SK-N-SH treated with all-trans-retinoic acid at 6 μM for 48 hours (cell line): Measurements from ENCODE around the gene EFCAB7.

Source experiments
- ARNTL ChIP-seq: fragments of 450-650 bp; formaldehyde crosslinking; IDR thresholded peaks from 2 replicates; pipeline ENCODE4 v1.5.0; 2020; ENCODE audit warnings: low read depth, mild to moderate bottlenecking, moderate library complexity, borderline replicate concordance
- CSDC2 ChIP-seq: fragments of 250-450 bp; sonication (Bioruptor Pico); IDR thresholded peaks from 2 replicates; pipeline ENCODE4 v1.5.0; 2020; ENCODE audit warnings: mild to moderate bottlenecking, moderate library complexity
- ISL1 ChIP-seq: fragments of 250-450 bp; sonication (Bioruptor Pico); IDR thresholded peaks from 2 replicates; pipeline ENCODE4 v2.1.2; 2022; ENCODE audit warnings: mild to moderate bottlenecking, moderate library complexity
- PATZ1 ChIP-seq: fragments of 250-450 bp; sonication (Bioruptor Pico); IDR thresholded peaks from 2 replicates; pipeline ENCODE4 v1.8.0; 2020; ENCODE audit warnings: mild to moderate bottlenecking, moderate library complexity, borderline replicate concordance
- ZFP3 ChIP-seq: fragments of 250-450 bp; sonication (Bioruptor Pico); IDR thresholded peaks from 2 replicates; pipeline ENCODE4 v1.5.0; 2020; ENCODE audit warnings: mild to moderate bottlenecking, moderate library complexity
- ZFP30 ChIP-seq: fragments of 450-650 bp; formaldehyde crosslinking; IDR thresholded peaks from 2 replicates; pipeline ENCODE4 v1.5.0; 2022; ENCODE audit warnings: mild to moderate bottlenecking, moderate library complexity
- ZNF70 ChIP-seq: fragments of 450-650 bp; formaldehyde crosslinking; IDR thresholded peaks from 2 replicates; pipeline ENCODE4 v1.5.0; 2020; ENCODE audit warnings: mild to moderate bottlenecking, moderate library complexity

DNA sequence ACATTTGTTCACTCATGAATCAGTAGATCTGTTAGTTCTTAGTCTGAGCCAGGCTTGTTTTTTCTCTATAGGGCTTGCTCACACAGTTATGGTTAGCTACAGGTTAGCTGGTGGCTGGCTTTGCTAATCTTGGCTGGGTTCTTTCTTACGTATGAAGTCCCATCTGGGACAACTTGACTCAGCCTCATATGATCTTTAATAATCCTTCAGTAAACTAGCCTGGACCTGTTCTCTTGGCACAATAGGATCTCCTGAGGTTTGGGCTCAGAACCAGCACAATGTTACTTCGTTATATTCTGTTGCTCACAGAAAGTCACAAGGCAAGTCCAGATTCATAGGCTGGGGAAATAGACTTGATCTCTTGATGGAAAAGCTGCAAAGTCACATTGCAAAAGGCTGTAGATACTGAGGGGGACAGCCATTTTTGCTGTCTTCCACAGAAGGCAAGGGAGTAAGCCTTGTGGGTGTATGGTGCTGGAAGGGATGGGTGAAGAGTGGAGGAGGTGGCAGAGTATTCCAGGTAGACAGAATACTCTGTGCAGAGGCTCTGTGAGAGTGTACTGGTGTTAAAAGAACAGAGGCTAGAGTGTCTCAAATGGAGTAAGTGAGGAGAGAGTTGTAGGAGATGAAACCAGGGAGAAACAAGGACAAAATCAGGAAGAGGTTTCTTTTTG is 24.4 kb downstream of the EFCAB7 start:
- no peak for TF ChIP-seq ZFP30 (CRISPR knock-in tag)
- no peak for TF ChIP-seq ZFP3
- no peak for TF ChIP-seq ZNF70
- no peak for TF ChIP-seq CSDC2 (CRISPR knock-in tag)
- no peak for TF ChIP-seq ARNTL (CRISPR knock-in tag)
- TF ChIP-seq ISL1, result no peak
- no peak for TF ChIP-seq PATZ1 (CRISPR knock-in tag)
